Uterus (tissue), 4 donors: ENCODE results near the gene KRTAP5-5. TPM values are rescaled to one million over a fixed set of nuclear protein-coding genes. Genes with fewer than 3 reads are reported as not detected.
"Not testable (repeated sequence)": the region's sequence is repeated elsewhere in the genome, so short reads cannot be mapped to it uniquely, and the experiment has no call there.

Source experiments
- DNase-seq, 2 donors: peaks; one replicate each; pipeline ENCODE4 v3.0.0-alpha.2; 2019 to 2020
- H3K27ac ChIP-seq, 2 donors: fragments of 200-600 bp; sonication (generic); 1 replicate in 1 of 2; 2 replicates in 1 of 2; pipeline ENCODE4 v1.5.1; 2016 to 2018
- H3K27me3 ChIP-seq, 2 donors: fragments of 200-600 bp; sonication (generic); one replicate each; pipeline ENCODE4 v1.5.1; 2018 to 2019; ENCODE audit warnings: control low read depth in 1 of 2
- H3K36me3 ChIP-seq, 2 donors: fragments of 200-600 bp; sonication (generic); one replicate each; pipeline ENCODE4 v1.5.1; 2019; ENCODE audit warnings: control low read depth in 1 of 2
- H3K4me1 ChIP-seq, 2 donors: fragments of 200-600 bp; sonication (generic); one replicate each; pipeline ENCODE4 v1.5.1; 2018 to 2019; ENCODE audit warnings: control low read depth in 1 of 2
- H3K4me3 ChIP-seq, 2 donors: fragments of 200-600 bp; sonication (generic); 1 replicate in 1 of 2; 2 replicates in 1 of 2; pipeline ENCODE4 v1.5.1; 2018 to 2019; ENCODE audit warnings: mild to moderate bottlenecking in 1 of 2
- H3K9me3 ChIP-seq, 2 donors: fragments of 200-600 bp; sonication (generic); one replicate each; pipeline ENCODE4 v1.5.1; 2019; ENCODE audit warnings: control low read depth in 1 of 2
- POLR2A ChIP-seq, 2 donors: fragments of 450-650 bp; IDR thresholded peaks; one replicate each; pipeline ENCODE4 v1.6.1; 2016; ENCODE audit warnings: antibody characterized with exemption in 2 of 2, mild to moderate bottlenecking in 1 of 2, moderate library complexity in 1 of 2
- intact Hi-C: fragments of 100-400 bp; cut with DNase I; formaldehyde crosslinking; loops from one replicate; pipeline ENCODE4 v1.15.1; 2023; ENCODE audit warnings: low total_unique reads
- total RNA-seq, 4 donors: library from RNA; depleted of rRNA in 3 of 4; stranded (reverse); fragments of >200 nt in 3 of 4; gene quantifications; one replicate each; pipeline versions ENCODE4 v1.1.0 to v1.2.4, GENCODE V29; 2014 to 2023
- TF ChIP-seq, protein P1 (sequence below), 4 experiments: fragments of 200-600 bp in 2 of 4; fragments of 450-650 bp in 2 of 4; sonication (generic) in 2 of 4; IDR thresholded peaks; one replicate each; pipeline ENCODE4 v1.5.1; 2016 to 2019; ENCODE audit warnings: antibody characterized with exemption in 4 of 4, mild to moderate bottlenecking in 2 of 4, moderate library complexity in 1 of 4
- donor health status: DM: yes; HTN: yes; CAD: no.

The KRTAP5-5 gene, protein sequence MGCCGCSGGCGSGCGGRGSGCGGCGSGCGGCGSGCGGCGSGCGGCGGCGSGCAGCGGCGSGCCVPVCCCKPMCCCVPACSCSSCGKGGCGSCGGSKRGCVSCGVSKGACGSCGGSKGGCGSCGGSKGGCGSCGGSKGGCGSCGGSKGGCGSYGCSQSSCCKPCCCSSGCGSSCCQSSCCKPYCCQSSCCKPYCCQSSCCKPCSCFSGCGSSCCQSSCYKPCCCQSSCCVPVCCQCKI
- not detected for total RNA-seq

DNA sequence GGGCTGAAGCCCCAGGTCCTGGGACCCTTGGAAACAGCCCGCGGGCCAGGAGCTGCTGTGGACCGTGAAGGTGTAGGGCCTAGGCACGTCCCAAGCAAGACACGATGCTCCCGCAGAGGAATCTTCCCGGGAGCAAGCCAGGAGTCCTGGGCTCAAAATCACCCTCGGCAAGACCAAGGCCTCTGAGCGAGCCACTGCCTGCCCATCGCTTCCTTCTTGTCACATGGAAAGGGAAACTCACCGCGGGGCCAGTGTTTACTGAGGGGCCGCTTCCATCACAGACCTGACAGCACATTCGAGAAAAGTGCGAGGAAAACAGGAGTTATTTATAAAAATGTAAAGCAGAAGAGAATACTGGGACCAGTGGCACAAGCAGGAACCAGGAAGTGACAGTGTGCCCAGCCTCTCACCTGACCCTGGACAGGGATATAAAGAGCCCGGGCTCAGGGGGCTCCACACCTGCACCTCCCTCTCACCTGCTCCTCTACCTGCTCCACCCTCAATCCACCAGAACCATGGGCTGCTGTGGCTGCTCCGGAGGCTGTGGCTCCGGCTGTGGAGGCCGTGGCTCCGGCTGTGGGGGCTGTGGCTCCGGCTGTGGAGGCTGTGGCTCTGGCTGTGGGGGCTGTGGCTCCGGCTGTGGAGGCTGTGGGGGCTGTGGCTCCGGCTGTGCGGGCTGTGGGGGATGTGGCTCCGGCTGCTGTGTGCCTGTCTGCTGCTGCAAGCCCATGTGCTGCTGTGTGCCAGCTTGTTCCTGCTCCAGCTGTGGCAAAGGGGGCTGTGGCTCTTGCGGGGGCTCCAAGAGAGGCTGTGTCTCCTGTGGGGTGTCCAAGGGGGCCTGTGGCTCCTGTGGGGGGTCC, at the start of gene KRTAP5-5:
TSS of gene KRTAP5-5 (plus strand) at position 450 of the 860 bp plus-strand sequence. CDS start at position 516, 66 bp downstream.
- H3K9me3 ChIP-seq = no peaks in the 10 kb centered on the region
- H3K36me3 ChIP-seq = no peaks in the 10 kb centered on the region
- no peaks in the 10 kb centered on the region for H3K27me3 ChIP-seq
- no peak for DNase-seq
- no peaks in the 10 kb centered on the region for H3K4me1 ChIP-seq
- TF ChIP-seq POLR2A (IDR thresholded peaks at IDR 0.05) = no peak
- TF ChIP-seq, protein P1, sequence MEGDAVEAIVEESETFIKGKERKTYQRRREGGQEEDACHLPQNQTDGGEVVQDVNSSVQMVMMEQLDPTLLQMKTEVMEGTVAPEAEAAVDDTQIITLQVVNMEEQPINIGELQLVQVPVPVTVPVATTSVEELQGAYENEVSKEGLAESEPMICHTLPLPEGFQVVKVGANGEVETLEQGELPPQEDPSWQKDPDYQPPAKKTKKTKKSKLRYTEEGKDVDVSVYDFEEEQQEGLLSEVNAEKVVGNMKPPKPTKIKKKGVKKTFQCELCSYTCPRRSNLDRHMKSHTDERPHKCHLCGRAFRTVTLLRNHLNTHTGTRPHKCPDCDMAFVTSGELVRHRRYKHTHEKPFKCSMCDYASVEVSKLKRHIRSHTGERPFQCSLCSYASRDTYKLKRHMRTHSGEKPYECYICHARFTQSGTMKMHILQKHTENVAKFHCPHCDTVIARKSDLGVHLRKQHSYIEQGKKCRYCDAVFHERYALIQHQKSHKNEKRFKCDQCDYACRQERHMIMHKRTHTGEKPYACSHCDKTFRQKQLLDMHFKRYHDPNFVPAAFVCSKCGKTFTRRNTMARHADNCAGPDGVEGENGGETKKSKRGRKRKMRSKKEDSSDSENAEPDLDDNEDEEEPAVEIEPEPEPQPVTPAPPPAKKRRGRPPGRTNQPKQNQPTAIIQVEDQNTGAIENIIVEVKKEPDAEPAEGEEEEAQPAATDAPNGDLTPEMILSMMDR (IDR thresholded peaks at IDR 0.05) = no peak
- no peak within 1 kb of the TSS for H3K27ac ChIP-seq
- intact Hi-C loops = no loop called here
- no peak within 1 kb of the TSS for H3K4me3 ChIP-seq

DNA sequence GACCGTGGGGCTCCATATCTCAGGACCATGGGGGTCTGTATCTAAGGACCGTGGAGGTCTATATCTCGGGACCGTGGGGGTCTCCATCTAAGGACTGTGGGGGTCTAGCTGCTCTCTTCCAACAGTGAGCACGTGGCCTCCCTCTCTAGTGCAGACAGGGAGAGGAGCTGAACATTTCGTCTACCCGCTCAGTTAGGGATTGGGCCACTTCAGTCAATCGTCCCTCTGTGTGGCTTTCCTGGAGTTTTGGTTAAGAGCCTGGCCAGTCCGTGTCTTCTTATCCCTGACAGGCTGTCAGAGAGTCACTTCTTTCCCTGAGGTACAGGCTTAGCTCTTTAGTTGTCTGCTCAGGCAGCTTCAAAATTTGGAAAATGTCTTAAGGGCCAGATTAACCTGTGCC, 47.6 kb upstream of the KRTAP5-5 start:
- H3K27ac ChIP-seq = no peak overlapping the region
- H3K9me3 ChIP-seq = no peaks in the 10 kb centered on the region
- H3K36me3 ChIP-seq = no peaks in the 10 kb centered on the region
- H3K27me3 ChIP-seq = no peaks in the 10 kb centered on the region
- H3K4me3 ChIP-seq = no peak overlapping the region
- TF ChIP-seq POLR2A (IDR thresholded peaks at IDR 0.05) = no peak
- H3K4me1 ChIP-seq = no peaks in the 10 kb centered on the region
- intact Hi-C loops = no loop called here
- no peak for DNase-seq

DNA sequence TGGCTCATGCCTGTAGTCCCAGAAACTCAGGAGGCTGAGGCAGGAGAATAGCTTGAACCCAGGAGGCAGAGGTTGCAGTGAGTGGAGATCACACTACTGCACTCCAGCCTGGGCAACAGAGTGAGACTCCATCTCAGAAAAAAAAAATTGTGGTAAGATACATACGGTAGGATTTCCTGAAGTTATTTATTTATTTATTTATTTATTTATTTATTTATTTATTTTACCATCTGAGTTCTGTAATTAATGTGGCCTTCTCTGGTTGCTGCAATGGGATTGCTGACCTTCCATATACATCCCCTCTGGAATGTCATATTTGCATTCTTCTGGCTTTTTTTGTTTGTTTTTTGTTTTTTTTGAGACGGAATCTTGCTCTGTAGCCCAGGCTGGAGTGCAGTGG, 46.7 kb upstream of the KRTAP5-5 start:
- H3K9me3 ChIP-seq, intact Hi-C loops, H3K4me3 ChIP-seq, H3K4me1 ChIP-seq, H3K27me3 ChIP-seq, H3K36me3 ChIP-seq, H3K27ac ChIP-seq, DNase-seq: not testable (repeated sequence)

DNA sequence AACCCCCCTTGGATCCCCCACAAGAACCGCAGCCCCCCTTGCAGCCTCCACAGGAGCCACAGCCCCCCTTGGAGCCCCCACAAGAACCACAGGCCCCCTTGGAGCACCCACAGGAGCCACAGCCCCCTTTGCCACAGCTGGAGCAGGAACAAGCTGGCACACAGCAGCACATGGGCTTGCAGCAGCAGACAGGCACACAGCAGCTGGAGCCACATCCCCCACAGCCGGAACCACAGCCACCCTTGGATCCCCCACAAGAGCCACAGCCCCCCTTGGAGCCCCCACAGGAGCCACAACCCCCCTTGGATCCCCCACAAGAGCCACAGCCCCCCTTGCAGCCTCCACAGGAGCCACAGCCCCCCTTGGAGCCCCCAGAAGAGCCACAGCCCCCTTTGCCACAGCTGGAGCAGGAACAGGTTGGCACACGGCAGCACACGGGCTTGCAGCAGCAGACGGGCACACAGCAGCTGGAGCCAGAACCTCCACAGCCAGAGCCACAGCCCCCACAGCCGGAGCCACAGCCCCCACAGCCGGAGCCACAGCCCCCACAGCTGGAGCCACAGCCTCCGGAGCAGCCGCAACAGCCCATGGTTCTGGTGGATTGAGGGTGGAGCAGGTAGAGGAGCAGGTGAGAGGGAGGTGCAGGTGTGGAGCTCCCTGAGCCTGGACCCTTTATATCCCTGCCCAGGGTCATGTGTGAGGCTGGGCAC, 44.8 kb upstream of the KRTAP5-5 start, which contains the start of gene KRTAP5-1:
TSS of gene KRTAP5-1 (minus strand) at position 623 of the 710 bp plus-strand sequence. CDS start at position 589, 34 bp downstream.
- H3K9me3 ChIP-seq, H3K36me3 ChIP-seq, H3K27me3 ChIP-seq, H3K27ac ChIP-seq, intact Hi-C loops, H3K4me3 ChIP-seq, DNase-seq, H3K4me1 ChIP-seq: not testable (repeated sequence)

DNA sequence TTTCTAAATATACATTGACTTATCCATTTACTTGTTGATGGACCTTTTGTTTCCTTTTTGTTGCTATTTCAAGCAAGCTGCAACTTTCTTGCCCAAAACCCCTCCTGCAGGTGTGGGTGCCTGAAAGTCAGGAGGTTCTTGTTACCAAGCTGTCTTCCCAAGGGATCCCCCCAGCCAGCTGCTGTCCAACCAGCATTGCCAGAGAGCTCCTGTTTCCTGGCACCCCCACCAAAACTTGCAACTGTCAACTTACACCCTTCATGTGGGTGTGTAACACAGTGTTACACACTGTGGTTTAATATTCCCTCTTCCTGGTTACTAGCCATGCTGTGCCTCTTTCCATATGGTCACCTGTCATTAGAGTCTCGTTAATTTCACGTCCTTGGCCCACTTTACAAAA, 42.9 kb upstream of the KRTAP5-5 start:
- Histone ChIP-seq H3K9me3 (no peaks in the 10 kb centered on the region), H3K27ac (no peak overlapping the region), H3K36me3 (no peaks in the 10 kb centered on the region), H3K27me3 (no peaks in the 10 kb centered on the region), H3K4me1 (no peaks in the 10 kb centered on the region), H3K4me3 (no peak overlapping the region)
- TF ChIP-seq POLR2A (IDR thresholded peaks at IDR 0.05) = no peak
- TF ChIP-seq, protein P1 (IDR thresholded peaks at IDR 0.05) = no peak
- intact Hi-C loops = no loop called here
- no peak for DNase-seq

DNA sequence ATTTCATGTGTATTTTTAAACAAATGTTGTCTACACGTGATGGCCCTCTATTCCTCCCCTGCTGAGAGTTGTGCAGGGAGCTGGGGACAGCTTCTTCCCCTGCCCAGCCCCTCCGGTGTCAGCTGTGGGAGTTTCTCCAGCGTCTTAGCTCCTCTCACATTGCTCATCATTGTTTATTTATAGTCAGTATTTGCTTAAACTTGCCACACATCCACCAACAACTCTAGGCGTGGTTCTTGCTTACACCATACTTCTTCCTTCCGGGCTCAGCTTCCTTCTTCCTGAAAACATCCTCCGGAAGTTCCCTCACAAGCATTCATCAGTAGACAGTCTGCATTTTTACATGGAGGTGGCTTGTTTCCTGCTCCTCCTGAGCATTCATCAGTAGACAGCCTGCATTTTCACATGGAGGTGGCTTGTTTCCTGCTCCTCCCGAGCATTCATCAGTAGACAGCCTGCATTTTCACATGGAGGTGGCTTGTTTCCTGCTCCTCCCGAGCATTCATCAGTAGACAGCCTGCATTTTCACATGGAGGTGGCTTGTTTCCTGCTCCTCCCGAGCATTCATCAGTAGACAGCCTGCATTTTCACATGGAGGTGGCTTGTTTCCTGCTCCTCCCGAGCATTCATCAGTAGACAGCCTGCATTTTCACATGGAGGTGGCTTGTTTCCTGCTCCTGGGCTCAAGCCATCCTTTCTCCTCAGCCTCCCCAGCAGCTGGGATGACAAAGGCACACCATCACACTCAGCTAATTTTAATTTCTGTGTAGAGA, 40.2 kb upstream of the KRTAP5-5 start:
- H3K36me3 ChIP-seq, intact Hi-C loops, DNase-seq: not testable (repeated sequence)

More for the DNA sequence above, 40.2 kb upstream of the KRTAP5-5 start:
- not testable (repeated sequence) for H3K9me3 ChIP-seq, H3K4me1 ChIP-seq, H3K27me3 ChIP-seq, H3K27ac ChIP-seq, H3K4me3 ChIP-seq
